Neuronal stem cell (in vitro differentiated cells): Measurements from ENCODE around the gene CACNA2D2.

Source experiments
- DNase-seq: peaks from one replicate; pipeline ENCODE4 v3.0.0-alpha.2; 2013; ENCODE audit warnings: low spot score
- H2AFZ ChIP-seq: one replicate; pipeline ENCODE4 v1.6.1; 2013; ENCODE audit warnings: mild to moderate bottlenecking, low read length, inconsistent platforms
- H2AK5ac ChIP-seq: 2 replicates; pipeline ENCODE4 v1.6.1; 2013; ENCODE audit warnings: low read depth, mild to moderate bottlenecking, inconsistent platforms, low read length, moderate library complexity, mixed read lengths
- H2BK120ac ChIP-seq: 2 replicates; pipeline ENCODE4 v1.6.1; 2013; ENCODE audit warnings: low read depth, mild to moderate bottlenecking, inconsistent platforms, low read length, moderate library complexity, mixed read lengths
- H2BK12ac ChIP-seq: one replicate; pipeline ENCODE4 v1.6.1; 2013; ENCODE audit warnings: low read length, inconsistent platforms
- H2BK15ac ChIP-seq: 2 replicates; pipeline ENCODE4 v1.6.1; 2013; ENCODE audit warnings: mild to moderate bottlenecking, low read length, inconsistent platforms, mixed read lengths
- H2BK5ac ChIP-seq: one replicate; pipeline ENCODE4 v1.6.1; 2013; ENCODE audit warnings: inconsistent platforms, mild to moderate bottlenecking, low read length, moderate library complexity
- H3K14ac ChIP-seq: one replicate; pipeline ENCODE4 v1.6.1; 2013; ENCODE audit warnings: low read length, inconsistent platforms
- H3K18ac ChIP-seq: 2 replicates; pipeline ENCODE4 v1.6.1; 2013; ENCODE audit warnings: low read length, inconsistent platforms
- H3K23ac ChIP-seq: 2 replicates; pipeline ENCODE4 v1.6.1; 2013; ENCODE audit warnings: low read depth, mild to moderate bottlenecking, mixed read lengths, low read length, inconsistent platforms; ENCODE audit not compliant: poor library complexity
- H3K27ac ChIP-seq: replicated peaks from 3 replicates; pipeline ENCODE4 v1.5.1; 2013; ENCODE audit warnings: low read length, inconsistent platforms
- H3K27me3 ChIP-seq, 3 experiments: 2 replicates each; pipeline ENCODE4 v1.6.1; 2013; ENCODE audit warnings: low read length in 3 of 3, mild to moderate bottlenecking in 2 of 3, inconsistent platforms in 1 of 3, low read depth in 1 of 3, mixed read lengths in 1 of 3, moderate library complexity in 1 of 3; ENCODE audit not compliant: control insufficient read depth in 3 of 3, insufficient read depth in 3 of 3
- H3K36me3 ChIP-seq, 2 donors: replicated peaks in 1 of 2; 2 replicates each; pipeline ENCODE4 v1.6.1; 2013; ENCODE audit warnings: low read length in 2 of 2; ENCODE audit not compliant: control insufficient read depth in 2 of 2, insufficient read depth in 2 of 2
- H3K4ac ChIP-seq: 2 replicates; pipeline ENCODE4 v1.6.1; 2013; ENCODE audit warnings: inconsistent platforms, mild to moderate bottlenecking, low read length, moderate library complexity
- H3K4me1 ChIP-seq, 2 donors: 1 replicate in 1 of 2; 2 replicates in 1 of 2; pipeline ENCODE4 v1.6.1; 2013; ENCODE audit warnings: low read length in 2 of 2, low read depth in 1 of 2; ENCODE audit not compliant: control insufficient read depth in 2 of 2, insufficient read depth in 1 of 2
- H3K4me2 ChIP-seq: one replicate; pipeline ENCODE4 v1.6.1; 2013; ENCODE audit warnings: mild to moderate bottlenecking, low read length, inconsistent platforms; ENCODE audit not compliant: insufficient read depth, poor library complexity, severe bottlenecking
- H3K4me3 ChIP-seq, 2 donors: 2 replicates each; pipeline ENCODE4 v1.5.1; 2013; ENCODE audit warnings: low read length in 2 of 2, mild to moderate bottlenecking in 2 of 2, inconsistent platforms in 1 of 2, moderate library complexity in 1 of 2
- H3K79me1 ChIP-seq: one replicate; pipeline ENCODE4 v1.6.1; 2013; ENCODE audit warnings: low read depth, mild to moderate bottlenecking, inconsistent platforms, low read length, moderate library complexity
- H3K9ac ChIP-seq: one replicate; pipeline ENCODE4 v1.6.1; 2013; ENCODE audit warnings: mild to moderate bottlenecking, low read depth, low read length, inconsistent platforms; ENCODE audit not compliant: poor library complexity
- H3K9me3 ChIP-seq, 2 donors: replicated peaks in 1 of 2; 2 replicates each; pipeline versions ENCODE3 to v1.6.1; 2013; ENCODE audit warnings: low read length in 2 of 2, mild to moderate bottlenecking in 2 of 2, inconsistent platforms in 1 of 2, low read depth in 1 of 2, mixed read lengths in 1 of 2, moderate library complexity in 1 of 2; ENCODE audit not compliant: control insufficient read depth in 2 of 2, insufficient read depth in 1 of 2
- H4K8ac ChIP-seq: one replicate; pipeline ENCODE4 v1.6.1; 2013; ENCODE audit warnings: low read depth, mild to moderate bottlenecking, inconsistent platforms, low read length, moderate library complexity
- H4K91ac ChIP-seq: one replicate; pipeline ENCODE4 v1.6.1; 2013; ENCODE audit warnings: low read length, low read depth, mild to moderate bottlenecking, inconsistent platforms; ENCODE audit not compliant: poor library complexity
- WGBS, 2 donors: extraction: QIAGEN DNeasy Blood & Tissue Kit; methylation state at CpG; one replicate each; pipeline ENCODE4 v1.1.7; 2013; ENCODE audit warnings: missing lambda C conversion rate in 2 of 2, mixed read lengths in 1 of 2; ENCODE audit not compliant: insufficient read length in 2 of 2, insufficient replicate concordance in 1 of 2; ENCODE audit errors: extremely low coverage in 2 of 2; 5-methylcytosine and 5-hydroxymethylcytosine counted together

The CACNA2D2 gene

DNA sequence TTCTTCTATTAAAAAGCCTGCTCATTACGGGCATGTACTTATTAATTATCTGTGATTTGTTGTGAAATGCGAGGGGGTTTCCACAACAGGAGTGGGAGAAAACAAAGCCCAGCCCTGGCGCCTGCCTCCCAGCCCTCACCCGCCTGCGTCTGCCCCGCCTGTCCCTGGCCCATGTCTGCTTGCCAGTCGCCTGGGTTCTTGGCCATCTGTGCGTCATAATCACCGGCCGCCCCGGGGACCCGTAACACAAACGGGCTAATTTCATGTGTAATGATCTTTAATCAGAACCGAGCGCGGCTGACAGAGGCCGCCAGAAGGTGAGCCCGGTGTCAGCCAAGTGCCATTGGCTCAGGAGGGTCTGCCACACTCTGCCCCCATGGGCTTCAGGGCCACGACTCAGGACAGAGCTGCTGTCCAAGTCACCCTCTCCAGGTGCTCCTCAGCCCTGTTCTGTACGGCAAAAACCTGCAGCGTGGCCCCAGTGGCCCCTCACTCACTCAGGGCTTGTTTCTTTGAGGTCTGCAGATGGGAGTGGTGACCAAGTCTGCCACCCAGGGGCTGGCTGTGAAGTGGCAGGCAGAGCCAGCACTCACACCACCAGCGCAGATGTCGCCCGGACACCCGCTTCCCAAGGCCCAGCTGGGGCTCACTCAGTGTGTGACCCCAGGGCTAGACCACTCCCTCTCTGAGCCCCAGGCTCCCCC, 115.3 kb downstream of the CACNA2D2 start:
- Histone ChIP-seq H3K9ac (peak overlapping the region; percentile 74), H2BK15ac (no peak overlapping the region), H3K27me3 (peaks cover 0 to 92% (median 0%) of the 10 kb centered on the region in 3 experiments), H4K8ac (no peak overlapping the region), H3K79me1 (peaks cover 1% of the 10 kb centered on the region), H4K91ac (no peak overlapping the region), H3K9me3 (no peaks in the 10 kb centered on the region), H2BK120ac (peak overlapping the region; percentile 87), H2BK5ac (peak overlapping the region; percentile 83), H3K14ac (no peak overlapping the region), H3K23ac (peak overlapping the region; percentile 14), H3K4ac (peak overlapping the region; percentile 54), H2BK12ac (peak overlapping the region; percentile 31), H2AFZ (peak overlapping the region; percentile 60), H3K18ac (peak overlapping the region; percentile 13), H3K4me2 (no peak overlapping the region), H3K4me3 (no peak overlapping the region), H2AK5ac (peak overlapping the region; percentile 83), H3K36me3 (no peaks in the 10 kb centered on the region), H3K27ac (no peak overlapping the region), H3K4me1 (peaks cover 3 to 5% of the 10 kb centered on the region in 2 donors)
- WGBS, 2 donors, result no CpG with 5 or more reads among the region's 25 CpGs
- no peak for DNase-seq

DNA sequence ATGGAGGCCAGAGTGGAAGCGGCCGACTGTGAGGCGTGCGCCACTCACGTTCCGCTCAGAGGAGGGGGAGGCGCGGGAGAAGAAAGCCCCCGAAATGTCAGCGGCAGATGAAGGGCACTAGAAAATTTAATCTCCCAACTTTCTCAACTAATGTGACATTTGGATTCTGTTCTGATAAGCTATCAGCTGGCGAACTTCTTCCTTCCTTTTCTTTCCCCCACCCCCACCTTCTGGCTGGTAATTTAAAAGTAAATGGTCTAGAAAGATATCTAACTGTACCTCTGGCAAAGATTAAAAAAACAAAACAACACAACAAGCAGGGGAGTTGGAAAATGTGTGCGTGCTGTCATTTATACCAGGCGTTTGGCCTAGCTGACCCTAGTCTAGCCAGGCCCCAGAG, 117.7 kb downstream of the CACNA2D2 start:
- no CpG with 5 or more reads among the region's 13 CpGs for WGBS, 2 donors
- Histone ChIP-seq H2BK120ac (no peak overlapping the region), H2BK15ac (no peak overlapping the region), H3K4me1 (peaks cover 7 to 13% of the 10 kb centered on the region in 2 donors), H3K4me3 (no peak overlapping the region), H2BK12ac (no peak overlapping the region), H2AFZ (no peak overlapping the region), H2BK5ac (no peak overlapping the region), H3K27me3 (peaks cover 0 to 92% (median 0%) of the 10 kb centered on the region in 3 experiments), H3K23ac (peak overlapping the region; percentile 83), H3K18ac (peak overlapping the region; percentile 65), H3K9ac (no peak overlapping the region), H3K36me3 (no peaks in the 10 kb centered on the region), H4K91ac (no peak overlapping the region), H3K14ac (no peak overlapping the region), H2AK5ac (no peak overlapping the region), H3K9me3 (no peaks in the 10 kb centered on the region), H4K8ac (no peak overlapping the region), H3K4ac (no peak overlapping the region), H3K4me2 (no peak overlapping the region), H3K27ac (no peak overlapping the region), H3K79me1 (peaks cover 1% of the 10 kb centered on the region)
- no peak for DNase-seq

DNA sequence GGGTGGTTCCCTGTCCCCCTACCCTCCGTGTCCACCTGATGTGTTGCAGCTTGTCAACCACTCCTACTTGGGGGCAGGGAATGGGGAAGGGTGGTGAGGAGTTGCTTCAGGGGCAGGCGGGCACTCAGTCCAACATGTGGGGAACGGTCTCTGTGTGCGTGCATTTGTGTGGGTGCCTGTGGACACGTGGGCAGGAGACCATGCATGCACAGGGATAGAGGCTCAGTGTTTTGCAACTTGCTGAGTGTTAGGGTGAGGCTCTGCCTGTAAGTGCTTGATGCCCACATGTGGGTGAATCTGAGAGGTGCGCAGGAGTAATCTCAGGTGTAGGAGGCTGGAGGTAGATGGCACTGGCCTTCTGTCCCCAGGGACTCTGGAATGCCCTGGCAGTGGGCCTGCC, 119.7 kb downstream of the CACNA2D2 start:
- no CpG with 5 or more reads among the region's 6 CpGs for WGBS, 2 donors
- Histone ChIP-seq H4K8ac (no peak overlapping the region), H2BK15ac (no peak overlapping the region), H2AK5ac (no peak overlapping the region), H3K4ac (no peak overlapping the region), H4K91ac (no peak overlapping the region), H3K14ac (no peak overlapping the region), H3K36me3 (peaks cover 0 to 2% of the 10 kb centered on the region in 2 donors), H3K4me1 (peaks cover 10 to 13% of the 10 kb centered on the region in 2 donors), H3K79me1 (peaks cover 1% of the 10 kb centered on the region), H3K23ac (no peak overlapping the region), H2BK12ac (no peak overlapping the region), H3K18ac (no peak overlapping the region), H3K4me3 (no peak overlapping the region), H2BK5ac (peak overlapping the region; percentile 19), H3K27ac (no peak overlapping the region), H2AFZ (no peak overlapping the region), H3K9me3 (no peaks in the 10 kb centered on the region), H2BK120ac (no peak overlapping the region), H3K27me3 (peaks cover 0 to 79% (median 0%) of the 10 kb centered on the region in 3 experiments), H3K9ac (no peak overlapping the region), H3K4me2 (no peak overlapping the region)
- DNase-seq, result no peak

DNA sequence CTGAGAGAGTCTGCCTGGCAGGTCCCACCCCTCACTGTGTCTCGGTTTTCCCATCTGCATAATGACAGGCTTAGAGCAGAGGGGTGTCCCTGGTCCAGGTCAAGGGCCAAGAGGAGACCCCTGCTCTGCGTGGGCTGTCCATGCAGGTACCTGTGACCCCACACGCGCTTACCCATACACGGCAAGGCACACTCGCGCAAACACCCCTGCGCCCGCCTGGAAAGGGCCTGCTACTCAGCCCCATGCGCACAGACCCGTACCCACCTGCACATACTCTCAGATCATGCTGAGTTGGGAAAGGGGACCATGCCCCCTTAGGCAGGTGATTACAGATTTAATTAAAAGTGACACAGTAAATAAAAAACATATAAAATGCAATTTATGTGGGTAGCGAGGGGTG, 120.7 kb downstream of the CACNA2D2 start:
- peak overlapping the region; percentile 76 for H3K18ac ChIP-seq
- no peak overlapping the region for H2BK15ac ChIP-seq
- no CpG with 5 or more reads among the region's 12 CpGs for WGBS, 2 donors
- H3K4me2 ChIP-seq, result no peak overlapping the region
- H2BK120ac ChIP-seq, result no peak overlapping the region
- H3K27ac ChIP-seq, result no peak overlapping the region
- no peaks in the 10 kb centered on the region for H3K9me3 ChIP-seq
- H3K36me3 ChIP-seq, result peaks cover 0 to 3% of the 10 kb centered on the region in 2 donors
- peaks cover 5% of the 10 kb centered on the region for H3K79me1 ChIP-seq
- no peak overlapping the region for H3K4me3 ChIP-seq
- no peak overlapping the region for H4K8ac ChIP-seq
- H3K14ac ChIP-seq, result no peak overlapping the region
- H3K4me1 ChIP-seq, result peaks cover 6 to 10% of the 10 kb centered on the region in 2 donors
- DNase-seq, result no peak
- H2AFZ ChIP-seq, result peak overlapping the region; percentile 60
- H3K4ac ChIP-seq, result no peak overlapping the region
- no peak overlapping the region for H4K91ac ChIP-seq
- H3K9ac ChIP-seq, result peak overlapping the region; percentile 77
- H2BK5ac ChIP-seq, result peak overlapping the region; percentile 19
- H3K23ac ChIP-seq, result no peak overlapping the region
- H2AK5ac ChIP-seq, result peak overlapping the region; percentile 81
- peaks cover 0 to 70% (median 0%) of the 10 kb centered on the region in 3 experiments for H3K27me3 ChIP-seq
- H2BK12ac ChIP-seq, result peak overlapping the region; percentile 46
